Stimulated activated CD4-positive, alpha-beta T cell treated with anti-CD3 and anti-CD28 coated beads, Interleukin-15, amount 100 ng/mL, for 1 hour (primary cell): ENCODE results near the gene C8G.

ENCODE experiments used
- DNase-seq, 2 donors: peaks; one replicate each; pipeline ENCODE4 v3.0.0-alpha.2; 2020; ENCODE audit warnings: low read depth in 1 of 2, low spot score in 1 of 2

The C8G gene

DNA sequence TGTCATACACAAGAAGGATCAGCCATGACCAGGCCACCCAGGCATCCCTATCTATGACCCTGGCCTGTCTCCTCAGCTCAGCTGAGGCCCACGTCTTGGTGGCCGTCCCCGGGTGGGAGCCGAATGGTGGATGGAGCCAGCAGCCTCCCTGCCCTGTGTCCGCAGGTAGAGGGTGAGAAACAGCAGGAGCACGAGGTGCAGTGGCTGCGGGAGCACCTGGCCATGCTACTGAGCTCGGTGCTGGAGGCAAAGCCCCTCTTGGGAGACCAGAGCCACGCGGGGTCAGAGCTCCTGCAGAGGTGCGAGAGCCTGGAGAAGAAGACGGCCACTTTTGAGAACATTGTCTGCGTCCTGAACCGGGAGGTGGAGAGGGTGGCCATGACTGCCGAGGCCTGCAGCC lies 25.0 kb upstream of the C8G start:
- no peak for DNase-seq

DNA sequence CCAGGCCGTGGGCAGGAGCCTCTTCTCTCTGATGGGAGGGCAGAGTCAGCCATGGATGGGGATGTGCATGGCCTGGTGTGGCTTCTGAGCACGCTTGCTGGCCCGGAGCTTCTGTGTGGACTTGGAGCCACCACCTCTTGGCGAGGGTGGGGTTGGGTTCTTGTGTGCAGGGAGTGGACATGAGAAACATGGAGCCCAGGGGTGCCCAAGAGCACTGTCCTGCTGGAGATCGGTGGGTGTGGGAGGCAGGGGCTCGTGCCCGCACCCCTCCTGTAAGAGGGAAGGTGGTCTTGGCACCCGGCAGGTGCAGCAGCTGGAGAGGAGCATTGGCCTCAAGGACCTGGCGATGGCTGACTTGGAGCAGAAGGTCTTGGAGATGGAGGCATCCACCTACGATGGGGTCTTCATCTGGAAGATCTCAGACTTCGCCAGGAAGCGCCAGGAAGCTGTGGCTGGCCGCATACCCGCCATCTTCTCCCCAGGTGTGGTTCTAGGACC lies 24.3 kb upstream of the C8G start:
- no peak for DNase-seq

DNA sequence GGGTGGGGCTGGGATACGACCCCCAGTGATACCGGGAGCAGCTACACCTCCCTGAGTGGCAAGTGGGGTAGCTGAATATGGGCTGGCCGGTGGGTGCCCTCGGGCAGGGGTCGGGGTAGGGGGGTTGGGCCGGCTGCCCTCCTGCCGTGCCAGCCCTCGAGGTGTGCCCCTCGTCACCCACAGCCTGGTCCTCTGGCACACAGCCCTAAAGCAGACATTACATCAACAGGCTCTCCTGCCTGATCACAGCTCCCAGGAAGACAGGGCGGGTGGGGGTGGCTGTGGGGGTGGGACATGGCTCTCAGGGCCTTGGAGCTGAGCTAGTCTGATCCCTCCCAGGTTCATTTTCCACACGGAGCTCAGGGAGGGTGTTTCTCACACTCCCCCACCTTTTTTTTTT lies 23.7 kb upstream of the C8G start:
- DNase-seq = no peak

DNA sequence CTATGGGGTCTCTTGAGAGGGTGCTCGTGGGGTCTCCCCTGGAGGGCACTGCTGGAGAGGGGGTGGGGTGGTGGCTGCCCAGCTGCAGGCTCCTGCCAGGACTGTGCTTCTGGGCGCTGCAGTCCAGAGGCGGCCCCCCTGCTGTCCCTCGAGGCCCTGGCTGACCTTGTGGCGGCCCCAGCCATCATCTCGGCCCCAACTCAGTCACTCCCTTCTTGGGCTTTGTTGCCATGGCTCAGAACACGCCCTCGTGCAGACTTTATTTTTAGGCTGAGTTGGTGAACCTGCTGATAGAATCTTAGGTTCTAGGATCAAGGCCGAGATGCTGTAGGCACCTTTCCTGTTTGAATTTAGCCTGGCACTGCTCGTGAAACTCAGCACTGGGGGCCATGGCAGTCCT lies 23.3 kb upstream of the C8G start:
- DNase-seq = no peak

DNA sequence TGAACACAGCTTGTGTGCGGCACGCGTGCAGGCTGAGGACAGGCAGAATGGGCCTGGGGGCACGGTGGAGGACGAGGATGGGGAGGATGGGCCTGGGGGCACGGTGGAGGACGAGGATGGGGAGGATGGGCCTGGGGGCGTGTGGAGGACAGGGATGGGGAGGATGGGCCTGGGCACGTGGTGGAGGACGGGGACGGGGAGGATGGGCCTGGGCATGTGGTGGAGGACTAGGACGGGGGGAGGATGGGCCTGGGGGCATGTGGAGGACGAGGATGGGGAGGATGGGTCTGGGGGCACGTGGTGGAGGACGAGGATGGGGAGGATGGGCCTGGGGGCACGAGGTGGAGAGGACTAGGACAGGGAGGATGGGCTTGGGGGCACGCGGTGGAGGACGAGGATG lies 22.5 kb upstream of the C8G start:
- no peak for DNase-seq

DNA sequence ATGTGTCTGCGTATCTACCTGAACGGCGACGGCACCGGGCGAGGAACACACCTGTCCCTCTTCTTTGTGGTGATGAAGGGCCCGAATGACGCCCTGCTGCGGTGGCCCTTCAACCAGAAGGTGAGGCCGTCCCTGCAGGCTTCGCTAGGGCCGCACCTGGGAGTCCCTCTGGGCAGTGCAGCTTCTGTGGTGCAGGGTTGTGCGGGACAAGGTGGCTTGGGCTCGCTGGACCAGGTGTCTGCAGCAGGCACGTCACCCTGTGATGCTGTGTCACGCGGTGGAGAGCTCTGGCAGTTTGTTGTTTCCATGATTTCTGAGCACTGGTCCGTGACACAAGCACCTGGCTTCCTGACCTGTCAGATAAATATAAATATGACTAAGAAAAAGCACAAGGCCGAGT lies 21.2 kb upstream of the C8G start:
- DNase-seq = no peak

DNA sequence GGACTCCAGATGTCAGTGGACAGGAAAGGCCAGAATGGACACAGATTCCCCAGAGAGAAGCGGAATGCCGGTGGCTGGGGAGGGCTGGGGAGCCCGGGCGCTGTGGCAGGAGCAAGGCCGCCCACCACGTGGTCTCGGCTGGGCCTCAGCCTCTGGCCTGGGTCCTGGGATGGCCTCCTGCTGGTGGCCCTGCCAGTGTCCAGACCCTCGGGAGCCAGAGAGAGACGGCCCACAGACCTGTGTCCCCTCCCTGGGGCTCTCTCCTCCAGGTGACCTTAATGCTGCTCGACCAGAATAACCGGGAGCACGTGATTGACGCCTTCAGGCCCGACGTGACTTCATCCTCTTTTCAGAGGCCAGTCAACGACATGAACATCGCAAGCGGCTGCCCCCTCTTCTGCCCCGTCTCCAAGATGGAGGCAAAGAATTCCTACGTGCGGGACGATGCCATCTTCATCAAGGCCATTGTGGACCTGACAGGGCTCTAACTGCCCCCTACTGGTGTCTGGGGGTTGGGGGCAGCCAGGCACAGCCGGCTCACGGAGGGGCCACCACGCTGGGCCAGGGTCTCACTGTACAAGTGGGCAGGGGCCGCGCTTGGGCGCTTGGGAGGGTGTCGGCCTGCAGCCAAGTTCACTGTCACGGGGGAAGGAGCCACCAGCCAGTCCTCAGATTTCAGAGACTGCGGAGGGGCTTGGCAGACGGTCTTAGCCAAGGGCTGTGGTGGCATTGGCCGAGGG lies 19.5 kb upstream of the C8G start:
- DNase-seq = no peak

DNA sequence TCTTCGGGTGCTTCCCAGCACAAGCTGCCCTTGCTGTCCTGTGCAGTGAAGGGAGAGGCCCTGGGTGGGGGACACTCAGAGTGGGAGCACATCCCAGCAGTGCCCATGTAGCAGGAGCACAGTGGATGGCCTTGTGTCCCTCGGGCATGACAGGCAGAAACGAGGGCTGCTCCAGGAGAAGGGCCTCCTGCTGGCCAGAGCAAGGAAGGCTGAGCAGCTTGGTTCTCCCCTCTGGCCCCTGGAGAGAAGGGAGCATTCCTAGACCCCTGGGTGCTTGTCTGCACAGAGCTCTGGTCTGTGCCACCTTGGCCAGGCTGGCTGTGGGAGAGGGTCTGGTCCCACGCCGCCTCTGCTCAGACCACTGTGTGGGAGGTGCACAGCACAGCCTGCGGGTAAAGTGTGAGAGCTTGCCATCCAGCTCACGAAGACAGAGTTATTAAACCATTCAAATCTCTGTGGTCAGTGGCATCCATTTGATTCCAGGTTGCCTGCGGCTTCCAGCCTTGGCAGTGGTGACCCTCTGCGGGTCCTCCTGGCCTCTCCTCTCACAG lies 18.8 kb upstream of the C8G start:
- DNase-seq = no peak

DNA sequence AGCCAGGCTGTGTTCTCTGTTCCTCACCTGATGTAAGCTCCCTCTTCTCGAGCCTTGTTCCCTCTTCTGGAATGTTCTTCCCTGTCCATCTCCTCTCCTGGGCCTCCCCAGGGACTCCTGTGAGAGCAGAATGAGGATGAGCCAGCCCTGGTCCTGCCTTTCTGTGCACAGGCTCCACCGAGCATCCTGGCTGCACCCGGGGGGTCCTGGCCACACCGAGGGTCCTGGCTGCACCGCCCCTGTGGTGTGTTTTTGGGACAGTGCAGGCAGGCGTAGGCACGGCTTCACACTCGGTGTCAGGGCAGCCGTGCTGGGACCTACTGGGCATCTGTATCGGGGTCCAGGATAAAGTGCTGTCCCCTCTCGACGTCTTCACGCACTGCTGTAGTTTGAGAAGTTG lies 18.3 kb upstream of the C8G start:
- DNase-seq = no peak

DNA sequence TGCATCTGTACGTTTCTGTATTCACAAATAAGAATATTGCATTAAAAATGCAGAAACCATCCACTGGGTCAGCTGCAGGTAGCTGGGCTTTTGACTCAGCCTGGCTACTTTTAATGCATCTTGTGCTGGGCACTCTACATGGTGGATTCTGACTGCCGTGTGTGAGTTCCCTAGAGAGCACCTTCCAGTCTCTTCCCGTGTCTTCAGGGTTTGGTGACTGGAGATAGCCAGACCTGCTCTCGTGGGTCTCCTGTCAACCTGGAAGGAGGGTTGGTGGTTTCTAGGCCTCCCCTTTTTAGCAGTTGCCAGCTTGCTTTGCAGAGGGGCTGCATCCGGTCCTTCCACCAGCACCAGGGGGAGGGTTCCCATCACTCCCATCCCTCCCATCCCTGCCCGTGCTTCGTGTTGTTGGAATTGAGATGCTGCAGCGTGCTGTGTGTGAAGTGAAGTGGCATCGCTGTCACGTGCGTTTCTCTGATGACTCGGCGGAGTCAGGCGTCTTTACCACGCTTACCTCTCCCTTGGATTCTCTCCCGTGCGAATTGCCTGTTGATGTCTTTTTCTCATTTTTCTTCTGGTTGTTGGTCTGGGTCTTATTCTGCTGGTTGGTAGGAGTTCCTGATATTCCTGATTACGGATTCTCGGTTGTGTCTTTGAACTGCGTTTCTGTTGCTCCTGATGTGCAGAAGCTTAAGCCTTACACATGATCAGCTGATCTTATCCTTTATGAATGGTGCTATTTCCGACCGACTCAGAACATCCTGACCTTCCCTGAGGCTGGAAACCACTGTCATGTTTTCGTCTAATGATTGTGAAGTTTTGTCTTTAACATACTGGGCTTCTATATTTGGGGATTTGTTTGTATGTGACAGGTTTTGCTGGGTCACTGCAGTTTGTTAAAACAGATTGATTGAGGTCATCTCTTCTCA lies 17.4 kb upstream of the C8G start:
- DNase-seq = no peak

DNA sequence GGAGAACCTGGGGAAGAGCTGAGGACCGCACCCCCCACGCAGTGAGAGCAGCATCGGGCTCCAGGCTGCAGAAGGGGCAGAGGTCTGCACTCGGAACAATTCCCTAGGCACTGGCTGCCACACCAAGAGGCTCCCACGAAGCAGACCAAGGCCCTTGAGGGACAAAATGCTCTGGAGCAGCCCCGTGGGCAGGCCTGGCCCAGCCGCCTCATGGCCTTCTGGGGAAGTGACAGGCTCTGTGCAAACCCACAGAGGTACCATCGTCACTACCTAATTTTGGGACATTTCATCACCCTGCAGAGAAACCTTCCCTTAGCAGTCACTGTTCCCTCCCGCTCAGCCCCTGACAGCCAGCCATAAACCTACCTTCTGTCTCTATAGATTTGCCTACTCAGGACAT lies 16.5 kb upstream of the C8G start:
- no peak for DNase-seq

DNA sequence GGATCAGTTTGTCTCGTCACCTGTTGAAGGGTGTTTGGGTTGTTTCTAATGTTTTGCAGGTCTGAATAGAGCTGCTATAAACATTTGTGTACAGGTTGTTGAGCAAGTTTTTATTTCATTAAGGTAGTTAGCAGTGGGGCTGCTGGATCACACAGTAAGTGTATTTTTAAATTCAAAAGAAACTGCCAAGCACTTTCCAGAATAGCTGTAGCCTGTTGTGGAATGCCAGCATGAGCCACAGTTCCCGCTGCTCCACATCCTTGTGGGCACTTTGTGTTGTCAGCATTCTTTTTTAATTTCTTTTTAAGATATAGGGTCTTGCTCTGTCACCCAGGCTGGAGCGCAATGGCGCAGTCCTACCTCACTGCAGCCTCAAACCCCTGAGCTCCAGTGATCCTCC lies 15.0 kb upstream of the C8G start:
- no peak for DNase-seq

DNA sequence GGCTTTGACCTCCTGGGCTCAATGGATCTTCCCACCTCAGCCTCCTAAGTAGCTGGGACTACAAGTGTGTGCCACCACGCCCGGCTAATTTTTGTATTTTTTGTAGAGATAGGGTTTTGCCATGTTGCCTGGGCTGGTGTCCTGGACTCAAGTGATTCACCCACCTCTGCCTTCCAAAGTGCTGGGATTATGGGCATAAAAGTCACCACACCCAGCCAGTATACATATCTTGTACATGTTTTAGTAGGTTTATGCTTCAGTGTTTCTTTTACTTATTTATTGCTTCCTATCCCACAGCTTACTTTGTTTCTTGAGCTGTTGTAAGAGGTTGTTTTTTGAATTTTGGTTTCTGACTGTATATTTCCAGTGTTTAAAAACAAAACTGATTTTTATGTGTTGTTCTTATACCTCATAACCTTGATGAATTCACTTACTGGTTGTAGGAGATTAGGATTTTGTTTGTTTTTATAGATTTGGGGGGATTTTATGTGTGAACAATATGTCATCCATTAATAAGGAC lies 13.4 kb upstream of the C8G start:
- DNase-seq = no peak

DNA sequence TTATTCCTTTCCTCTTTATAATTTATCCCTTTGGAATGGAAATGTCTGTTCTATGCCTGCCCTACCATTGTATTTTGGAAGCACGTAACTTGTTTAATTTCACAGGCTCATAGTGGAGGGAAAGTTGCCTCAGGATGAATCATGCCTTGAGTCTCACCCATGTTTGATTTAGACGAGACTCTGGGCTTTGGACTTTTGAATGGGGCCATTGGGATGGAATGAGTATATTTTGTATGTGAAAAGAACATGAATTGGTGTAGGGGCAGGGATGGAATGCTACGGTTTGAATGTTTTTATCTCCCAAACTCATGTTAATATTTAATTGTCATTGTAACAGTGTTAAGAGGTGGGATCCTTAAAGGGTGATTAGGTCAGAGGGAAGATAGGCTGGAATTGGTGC lies 10.8 kb upstream of the C8G start:
- DNase-seq = no peak

DNA sequence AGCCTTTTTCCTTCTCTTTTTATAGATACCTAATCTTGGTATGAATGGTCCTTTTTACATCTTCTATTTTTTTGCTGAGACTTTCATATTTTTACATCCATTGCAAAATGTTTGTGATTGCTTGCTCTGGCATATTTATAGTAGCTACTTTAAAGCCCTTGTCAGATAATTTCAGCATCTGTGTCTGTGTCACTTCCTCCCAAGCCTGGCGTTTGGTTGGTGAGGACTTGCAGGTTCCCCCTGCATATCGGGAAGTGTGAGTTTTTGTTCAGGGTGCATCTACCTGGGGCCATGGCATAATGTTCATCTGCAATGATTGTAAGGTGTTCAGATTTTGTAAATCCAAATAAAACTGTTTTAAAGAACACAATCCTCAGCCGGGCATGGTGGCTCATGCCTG lies 9.4 kb upstream of the C8G start:
- DNase-seq = no peak

DNA sequence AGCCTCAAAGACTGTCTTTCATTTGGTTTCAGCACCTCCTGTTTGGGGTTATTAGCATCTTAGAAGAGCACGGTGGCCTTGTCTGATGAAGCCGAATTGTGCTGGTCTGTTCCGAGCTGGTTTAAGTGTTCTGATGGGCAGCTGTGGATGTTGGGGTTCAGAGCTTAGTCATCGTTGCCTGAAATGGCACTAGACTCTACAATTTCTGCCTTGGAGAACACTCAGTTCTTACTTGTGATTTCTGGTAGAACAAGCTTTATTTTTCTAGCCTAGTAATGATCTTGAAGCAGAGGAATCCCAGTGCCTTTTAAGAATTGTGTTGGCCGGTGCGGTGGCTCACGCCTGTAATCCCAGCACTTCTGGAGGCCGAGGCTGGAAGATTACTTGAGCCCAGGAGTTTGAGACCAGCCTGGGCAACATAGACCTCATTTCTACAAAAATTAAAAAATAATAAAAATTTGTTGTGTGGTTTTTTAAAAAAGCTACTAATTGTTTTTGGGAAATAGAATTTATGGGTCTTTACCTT lies 8.3 kb upstream of the C8G start:
- no peak for DNase-seq

DNA sequence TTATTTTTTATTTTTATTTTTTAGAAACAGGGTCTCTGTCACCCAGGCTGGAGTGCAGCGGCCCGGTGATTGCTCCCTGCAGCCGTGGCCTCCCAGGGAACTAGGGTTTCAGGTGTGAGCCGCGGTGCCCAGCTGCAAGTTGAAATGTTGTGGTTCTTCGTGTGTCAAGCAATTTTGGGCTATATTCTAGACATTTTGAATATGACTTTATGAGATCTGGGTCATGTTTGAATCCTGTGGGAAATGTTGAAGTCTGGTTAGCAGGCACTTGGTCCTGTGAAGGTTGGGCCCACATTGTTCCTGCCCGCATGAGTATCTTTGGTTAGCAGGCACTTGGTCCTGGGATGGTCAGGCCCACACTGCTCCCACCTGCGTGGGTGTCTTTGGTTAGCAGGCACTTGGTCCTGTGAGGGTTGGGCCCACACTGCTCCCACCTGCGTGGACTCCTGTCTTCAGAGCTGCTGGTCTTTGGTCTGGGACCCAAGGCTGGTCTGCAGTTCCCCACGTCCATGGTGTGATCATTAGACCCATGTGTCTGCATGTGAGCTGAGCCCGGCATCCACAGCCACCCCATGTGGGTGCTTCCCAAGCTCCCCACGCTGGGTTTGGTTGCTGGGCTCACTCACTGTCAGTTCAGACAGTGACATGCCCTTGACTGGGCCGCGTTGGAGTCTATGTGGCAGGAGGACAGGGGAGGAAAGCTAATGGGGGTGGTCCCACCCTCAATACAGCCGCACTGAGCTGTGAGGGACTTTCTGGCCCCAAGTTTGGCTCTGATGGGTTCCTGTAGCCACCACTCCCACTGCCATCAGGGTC lies 7.6 kb upstream of the C8G start:
- no peak for DNase-seq

DNA sequence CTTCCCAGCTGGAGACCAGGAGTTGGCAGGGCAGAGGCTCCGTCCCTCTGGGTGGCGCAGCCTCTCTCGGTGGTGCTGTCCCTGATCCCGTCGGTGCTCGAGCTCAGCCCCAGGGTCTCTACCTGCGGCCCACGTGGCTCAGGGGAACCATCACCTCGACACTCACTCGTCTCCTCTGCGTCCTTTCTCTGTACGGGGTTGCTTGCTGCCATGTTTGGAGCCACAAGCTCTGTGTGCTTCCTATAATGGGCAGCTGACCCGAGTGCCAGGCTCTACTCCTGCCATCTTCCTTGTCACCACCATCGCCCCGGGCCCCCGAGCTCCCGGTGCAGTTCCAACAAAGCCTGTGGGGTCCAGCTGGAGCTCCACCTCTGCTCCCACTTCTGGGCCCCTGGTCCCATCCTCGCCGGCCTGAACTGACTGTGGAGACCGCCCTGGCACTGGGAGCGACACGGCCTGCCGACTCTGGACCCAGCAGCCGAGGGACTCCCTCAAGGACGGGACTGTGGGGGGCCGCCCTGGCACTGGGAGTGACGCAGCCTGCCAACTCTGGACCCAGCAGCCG lies 5.5 kb upstream of the C8G start:
- no peak for DNase-seq

DNA sequence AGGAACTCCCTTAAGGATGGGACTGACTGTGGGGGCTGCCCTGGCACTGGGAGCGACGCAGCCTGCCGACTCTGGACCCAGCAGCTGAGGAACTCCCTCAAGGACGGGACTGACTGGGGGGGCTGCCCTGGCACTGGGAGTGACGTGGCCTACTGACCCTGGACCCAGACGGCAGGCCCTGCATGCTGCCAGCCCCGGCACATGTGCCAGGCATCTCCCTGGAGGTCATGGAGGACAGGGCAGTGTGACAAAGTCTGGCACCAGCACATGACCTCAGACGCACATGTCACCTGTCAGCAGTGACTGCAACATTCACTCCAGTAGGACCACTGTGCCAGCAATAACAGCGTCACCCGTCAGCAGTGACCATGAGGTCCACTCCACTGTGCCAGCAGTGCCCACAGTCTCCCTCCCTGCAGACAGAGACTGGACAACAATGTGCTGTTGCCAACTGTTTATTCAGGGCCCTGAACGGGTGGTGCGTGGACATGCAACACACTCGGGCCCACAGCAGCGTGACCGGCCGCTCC lies 5.0 kb upstream of the C8G start:
- DNase-seq = no peak

DNA sequence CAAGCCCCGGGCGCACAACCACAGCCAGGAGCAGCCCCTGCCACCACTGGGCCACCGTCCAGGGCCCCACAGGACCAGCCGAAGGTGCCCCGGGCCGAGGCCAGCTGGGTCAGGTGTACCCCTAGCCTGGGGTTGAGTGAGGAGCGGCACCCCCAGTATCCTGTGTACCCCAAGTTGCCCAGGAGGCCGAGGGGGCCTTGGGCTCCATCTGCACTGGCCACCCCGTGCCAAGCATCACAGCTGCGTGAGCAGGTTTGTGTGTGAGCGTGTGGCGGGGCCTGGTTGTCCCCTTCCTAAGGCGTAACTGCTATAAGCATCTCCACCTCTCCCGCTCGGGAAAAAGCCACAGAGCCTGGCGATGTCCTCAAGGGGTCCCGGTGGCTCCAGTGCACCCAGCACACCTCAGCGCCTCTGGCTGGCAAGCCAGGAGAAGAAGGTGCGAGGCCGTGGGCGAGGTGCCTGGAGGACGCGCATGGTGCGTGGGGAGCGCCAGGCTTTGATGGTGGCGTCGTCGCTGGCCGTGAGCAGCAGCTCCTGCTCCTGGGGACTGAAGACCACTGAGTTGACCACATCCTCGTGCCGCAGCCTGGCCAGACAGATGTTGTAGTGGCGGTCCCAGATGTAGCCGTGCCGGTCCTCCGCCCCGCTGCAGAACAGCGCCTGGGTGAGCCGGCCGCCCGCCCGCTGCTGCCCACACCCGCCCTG lies 4.4 kb upstream of the C8G start:
- DNase-seq = no peak
